Left cardiac atrium (tissue), 4 donors: ENCODE measurements around the gene XKRX. TPM values are rescaled to one million over a fixed set of nuclear protein-coding genes. Genes with fewer than 3 reads are reported as not detected.

ENCODE experiments used
- ATAC-seq, 2 donors: fragments of 200-7000 bp; cut with Tn5 transposase; one replicate each; pipeline ENCODE4 v1.9.1; 2020; ENCODE audit warnings: mild to moderate bottlenecking in 2 of 2, moderate library complexity in 2 of 2
- DNase-seq: peaks from one replicate; pipeline ENCODE4 v3.0.0-alpha.2; 2020
- intact Hi-C, 2 donors: fragments of 100-400 bp; cut with DNase I; formaldehyde crosslinking; loops; one replicate each; pipeline versions ENCODE4 v1.14.1 to v1.15.1; 2022 to 2023
- long read RNA-seq: library from polyadenylated mRNA; unstranded; transcript quantifications from one replicate; pipeline ENCODE4 v2.0.0, GENCODE V29; 2021
- total RNA-seq, 2 donors: library from RNA; stranded (reverse); fragmentation: NEBNext Ultra II Directional; extraction: Animal tissue kit (Norgen Biotek cat#: 25700); gene quantifications; one replicate each; pipeline ENCODE4 v1.2.1, GENCODE V29; 2021
- donor health status: DM: no; HTN: yes; CAD: no.
- donor health status: DM: no; HTN: yes; CAD: no; lungs with severe emphysema.
- donor health status: DM: yes; HTN: yes; CAD: no.
- donor health status: Dilated cardiomyopathy.

Gene XKRX
- total RNA-seq = not detected
- long read RNA-seq = 0 reads

- DNase-seq = peak; percentile 25
- peak in 1 of 2 donors; percentile 35 for ATAC-seq
- intact Hi-C loops = no loop called here
These were observed at the start of gene XKRX for GRCh38 chrX:100928660-100929613. Gene XKRX (minus strand): TSS chrX:100928917. CDS start chrX:100928304, 613 bp downstream.

GRCh38 chrX:100976211-100976610 is 47.5 kb upstream of the XKRX start:
- ATAC-seq (no peak), DNase-seq (no peak)
- intact Hi-C loops = no loop called here

GRCh38 chrX:100975212-100975611 is 46.5 kb upstream of the XKRX start:
- intact Hi-C loops = no loop called here
- no peak for DNase-seq
- ATAC-seq = no peak

GRCh38 chrX:100973411-100973810 is 44.7 kb upstream of the XKRX start:
- ATAC-seq = no peak
- DNase-seq = no peak
- intact Hi-C loops = no loop called here

- DNase-seq (no peak), ATAC-seq (no peak)
- intact Hi-C loops = no loop called here
These were observed 41.2 kb upstream of the XKRX start for GRCh38 chrX:100969936-100970335.

GRCh38 chrX:100969408-100969807 is 40.7 kb upstream of the XKRX start, which contains the start of gene ARL13A:
Gene ARL13A (plus strand): TSS chrX:100969708. CDS start chrX:100973690, 3,982 bp downstream.
- DNase-seq (no peak), ATAC-seq (no peak)
- intact Hi-C loops = no loop called here

GRCh38 chrX:100964362-100964761 is 35.6 kb upstream of the XKRX start:
- intact Hi-C loops = no loop called here
- DNase-seq (no peak), ATAC-seq (no peak)

- no peak for ATAC-seq
- intact Hi-C loops = no loop called here
These were observed 34.1 kb upstream of the XKRX start for GRCh38 chrX:100962811-100963210.

GRCh38 chrX:100948557-100948956 is 19.8 kb upstream of the XKRX start:
- intact Hi-C loops = no loop called here
- ATAC-seq = no peak

More at GRCh38 chrX:100962811-100963210, 34.1 kb upstream of the XKRX start:
- no peak for DNase-seq

GRCh38 chrX:100946299-100946927 is 17.7 kb upstream of the XKRX start:
- intact Hi-C loops = no loop called here
- DNase-seq (no peak), ATAC-seq (no peak)

More at GRCh38 chrX:100948557-100948956, 19.8 kb upstream of the XKRX start:
- no peak for DNase-seq

GRCh38 chrX:100944601-100945000 is 15.9 kb upstream of the XKRX start:
- DNase-seq = no peak
- intact Hi-C loops = no loop called here
- no peak for ATAC-seq

- DNase-seq = no peak
- intact Hi-C loops = no loop called here
- no peak for ATAC-seq
These were observed 10.6 kb upstream of the XKRX start for GRCh38 chrX:100939333-100939732.

- no peak for DNase-seq
- no peak for ATAC-seq
- intact Hi-C loops = no loop called here
These were observed 7.0 kb upstream of the XKRX start for GRCh38 chrX:100935767-100936166.

- ATAC-seq = no peak
- no peak for DNase-seq
- intact Hi-C loops = no loop called here
These were observed 3.2 kb upstream of the XKRX start for GRCh38 chrX:100931925-100932285.

GRCh38 chrX:100931218-100931924 is 2.7 kb upstream of the XKRX start:
- intact Hi-C loops = no loop called here
- ATAC-seq (no peak), DNase-seq (no peak)

GRCh38 chrX:100926453-100926852 is 2.3 kb downstream of the XKRX start:
- no peak for DNase-seq
- ATAC-seq = no peak
- intact Hi-C loops = no loop called here

- ATAC-seq (no peak), DNase-seq (no peak)
These were observed 4.3 kb downstream of the XKRX start for GRCh38 chrX:100924375-100924774.

GRCh38 chrX:100915562-100915961 is 13.2 kb downstream of the XKRX start:
- no peak for ATAC-seq
- intact Hi-C loops = no loop called here
- no peak for DNase-seq

More at GRCh38 chrX:100924375-100924774, 4.3 kb downstream of the XKRX start:
- intact Hi-C loops = no loop called here

GRCh38 chrX:100913111-100913510 is 15.6 kb downstream of the XKRX start:
- intact Hi-C loops = no loop called here
- DNase-seq (no peak), ATAC-seq (no peak)

GRCh38 chrX:100911731-100912130 is 17.0 kb downstream of the XKRX start:
- DNase-seq (no peak), ATAC-seq (no peak)
- intact Hi-C loops = no loop called here
